GM12892 (cell line): ENCODE measurements around the gene PELI1.
A peak's percentile ranks its signal among the peaks of the same experiment; 100 is the strongest.

Experiments used
- DNase-seq: peaks from one replicate; pipeline ENCODE4 v3.0.0; 2011; ENCODE audit not compliant: insufficient read length
- FAIRE-seq: peaks from 2 replicates; lab custom pipeline; 2011; peaks lifted over from hg19 to GRCh38; lab: Jason Lieb, UNC
- POLR2A ChIP-seq: IDR thresholded peaks from 2 replicates; pipeline ENCODE4 v1.6.1; 2011; ENCODE audit warnings: low read depth, low read length, control low read depth
- POLR2AphosphoS5 ChIP-seq: IDR thresholded peaks from 2 replicates; pipeline ENCODE4 v1.6.1; 2011; ENCODE audit warnings: low read depth, low read length, control low read depth
- TAF1 ChIP-seq: IDR thresholded peaks from 2 replicates; pipeline ENCODE4 v1.6.1; 2011; ENCODE audit warnings: low read depth, mild to moderate bottlenecking, control low read depth, low read length, borderline replicate concordance

PELI1 gene

GRCh38 chr2:64173156-64174135, 29.2 kb upstream of the PELI1 start:
- FAIRE-seq (peak; percentile 88), DNase-seq (no peak)
- TF ChIP-seq POLR2A (no peak), TAF1 (no peak), POLR2AphosphoS5 (no peak)

- FAIRE-seq (no peak), DNase-seq (no peak)
- TF ChIP-seq POLR2A, result no peak
Observed at GRCh38 chr2:64168756-64169155, 24.5 kb upstream of the PELI1 start.

- FAIRE-seq (no peak), DNase-seq (no peak)
- TF ChIP-seq TAF1 (no peak), POLR2A (no peak), POLR2AphosphoS5 (no peak)
Observed at GRCh38 chr2:64168201-64168600, 24.0 kb upstream of the PELI1 start.

- DNase-seq (no peak), FAIRE-seq (no peak)
- TF ChIP-seq TAF1 (no peak), POLR2AphosphoS5 (no peak), POLR2A (no peak)
Observed at GRCh38 chr2:64166637-64167420, 22.6 kb upstream of the PELI1 start.

- DNase-seq, result no peak
- TF ChIP-seq POLR2A, result no peak
- no peak for TF ChIP-seq POLR2AphosphoS5
- TF ChIP-seq TAF1, result no peak
- no peak for FAIRE-seq
Observed at GRCh38 chr2:64166212-64166611, 22.0 kb upstream of the PELI1 start.

- FAIRE-seq, result peak; percentile 24
- no peak for DNase-seq
- TF ChIP-seq POLR2AphosphoS5, result no peak
- TF ChIP-seq TAF1, result no peak
- no peak for TF ChIP-seq POLR2A
Observed at GRCh38 chr2:64165706-64166105, 21.5 kb upstream of the PELI1 start.

GRCh38 chr2:64164629-64165028, 20.4 kb upstream of the PELI1 start:
- TF ChIP-seq POLR2AphosphoS5 (no peak), POLR2A (no peak), TAF1 (no peak)
- FAIRE-seq, result no peak
- no peak for DNase-seq

- FAIRE-seq (no peak), DNase-seq (no peak)
- TF ChIP-seq POLR2A (no peak), TAF1 (no peak), POLR2AphosphoS5 (no peak)
Observed at GRCh38 chr2:64162516-64162915, 18.3 kb upstream of the PELI1 start.

- TF ChIP-seq POLR2A (no peak), TAF1 (no peak), POLR2AphosphoS5 (no peak)
- no peak for FAIRE-seq
- DNase-seq, result no peak
Observed at GRCh38 chr2:64157792-64158191, 13.6 kb upstream of the PELI1 start.

GRCh38 chr2:64153811-64154210, 9.6 kb upstream of the PELI1 start:
- DNase-seq (no peak), FAIRE-seq (no peak)
- no peak for TF ChIP-seq POLR2A
- no peak for TF ChIP-seq TAF1
- TF ChIP-seq POLR2AphosphoS5, result no peak

GRCh38 chr2:64151476-64151875, 7.3 kb upstream of the PELI1 start:
- FAIRE-seq (no peak), DNase-seq (no peak)
- TF ChIP-seq TAF1 (no peak), POLR2A (no peak), POLR2AphosphoS5 (no peak)

- no peak for DNase-seq
- no peak for FAIRE-seq
- TF ChIP-seq POLR2AphosphoS5 (no peak), TAF1 (no peak), POLR2A (no peak)
Observed at GRCh38 chr2:64145714-64146113, 1.5 kb upstream of the PELI1 start.
